IMR-90 (cell line): ENCODE data around the gene SLC25A40. TPM values are rescaled to one million over a fixed set of nuclear protein-coding genes. Genes with fewer than 3 reads are reported as not detected.

Source experiments
- ATAC-seq: fragments of 200-7000 bp; cut with Tn5 transposase; 2 replicates; pipeline ENCODE4 v1.9.1; 2020; ENCODE audit warnings: low read depth, mild to moderate bottlenecking, moderate library complexity
- BruUV-seq: library from RNA; stranded (reverse); fragments of 400-500 nt; replicated peaks from 2 replicates; lab custom pipeline; 2021; lab: Mats Ljungman, UMichigan
- CTCF ChIA-PET: fragments of 300-600 bp; formaldehyde crosslinking; extraction: SDS; loops from one replicate; lab custom pipeline; 2021; ENCODE audit warnings: antibody characterized with exemption; lab: Yijun Ruan, JAX
- POLR2A ChIA-PET: fragments of 300-600 bp; sonication (Branson Sonifier 250); formaldehyde crosslinking; loops from one replicate; lab custom pipeline; 2022; ENCODE audit warnings: antibody characterized with exemption; ENCODE audit not compliant: unreplicated experiment; lab: Charles Lee
- DNase-seq: peaks from one replicate; pipeline ENCODE4 v3.0.0; 2013
- H2AFZ ChIP-seq: replicated peaks from 2 replicates; pipeline ENCODE3; 2013; ENCODE audit warnings: low read length, mild to moderate bottlenecking; ENCODE audit not compliant: poor library complexity
- H2AK5ac ChIP-seq: 2 replicates; pipeline ENCODE4 v1.6.1; 2013; ENCODE audit warnings: low read depth, low read length, inconsistent platforms
- H2AK9ac ChIP-seq: replicated peaks from 2 replicates; pipeline ENCODE3; 2013; ENCODE audit warnings: mild to moderate bottlenecking, low read depth, low read length, moderate library complexity; ENCODE audit not compliant: poor library complexity
- H2BK120ac ChIP-seq: 2 replicates; pipeline ENCODE4 v1.6.1; 2013; ENCODE audit warnings: low read depth, low read length, inconsistent platforms
- H2BK15ac ChIP-seq: 3 replicates; pipeline ENCODE4 v1.6.1; 2013; ENCODE audit warnings: low read depth, low read length, inconsistent platforms
- H2BK20ac ChIP-seq: 2 replicates; pipeline ENCODE4 v1.6.1; 2013; ENCODE audit warnings: low read depth, mild to moderate bottlenecking, inconsistent platforms, low read length, moderate library complexity
- H2BK5ac ChIP-seq: 2 replicates; pipeline ENCODE4 v1.6.1; 2013; ENCODE audit warnings: mild to moderate bottlenecking, low read depth, low read length, inconsistent platforms; ENCODE audit not compliant: poor library complexity, severe bottlenecking
- H3K14ac ChIP-seq: replicated peaks from 2 replicates; pipeline ENCODE4 v1.6.1; 2013; ENCODE audit warnings: low read depth, low read length, inconsistent platforms
- H3K18ac ChIP-seq: 2 replicates; pipeline ENCODE4 v1.6.1; 2013; ENCODE audit warnings: low read depth, low read length, control low read depth
- H3K23ac ChIP-seq: 2 replicates; pipeline ENCODE4 v1.6.1; 2013; ENCODE audit warnings: low read depth, low read length, inconsistent platforms
- H3K27ac ChIP-seq: 2 replicates; pipeline ENCODE4 v1.5.1; 2013; ENCODE audit warnings: mild to moderate bottlenecking, control low read depth, low read length; ENCODE audit not compliant: insufficient read depth
- H3K27me3 ChIP-seq: 2 replicates; pipeline ENCODE4 v1.6.1; 2013; ENCODE audit warnings: low read length; ENCODE audit not compliant: control insufficient read depth, insufficient read depth
- H3K36me3 ChIP-seq: 2 replicates; pipeline ENCODE4 v1.6.1; 2013; ENCODE audit warnings: low read length, mixed read lengths; ENCODE audit not compliant: control insufficient read depth, insufficient read depth
- H3K4ac ChIP-seq: 2 replicates; pipeline ENCODE4 v1.6.1; 2013; ENCODE audit warnings: low read depth, low read length, inconsistent platforms
- H3K4me1 ChIP-seq: 2 replicates; pipeline ENCODE4 v1.6.1; 2013; ENCODE audit warnings: low read length, mixed read lengths; ENCODE audit not compliant: control insufficient read depth, insufficient read depth
- H3K4me2 ChIP-seq: 2 replicates; pipeline ENCODE4 v1.6.1; 2013; ENCODE audit warnings: low read depth, mild to moderate bottlenecking, control low read depth, low read length, moderate library complexity
- H3K4me3 ChIP-seq: 2 replicates; pipeline ENCODE4 v1.5.1; 2013; ENCODE audit warnings: low read depth, mild to moderate bottlenecking, control low read depth, low read length, moderate library complexity; ENCODE audit not compliant: insufficient read depth
- H3K56ac ChIP-seq: 2 replicates; pipeline ENCODE4 v1.6.1; 2013; ENCODE audit warnings: low read length, inconsistent platforms; ENCODE audit not compliant: insufficient read depth; ENCODE audit errors: extremely low read depth
- H3K79me1 ChIP-seq, 2 experiments: 2 replicates each; pipeline ENCODE4 v1.6.1; 2013; ENCODE audit warnings: low read length in 2 of 2, inconsistent platforms in 1 of 2, low read depth in 1 of 2
- H3K9ac ChIP-seq: 2 replicates; pipeline ENCODE4 v1.6.1; 2013; ENCODE audit warnings: low read depth, low read length, control low read depth
- H3K9me1 ChIP-seq: 2 replicates; pipeline ENCODE4 v1.6.1; 2013; ENCODE audit warnings: low read length, inconsistent platforms; ENCODE audit not compliant: insufficient read depth
- H3K9me3 ChIP-seq: 2 replicates; pipeline ENCODE4 v1.6.1; 2013; ENCODE audit warnings: low read length; ENCODE audit not compliant: control insufficient read depth, insufficient read depth
- H4K20me1 ChIP-seq: 2 replicates; pipeline ENCODE4 v1.6.1; 2013; ENCODE audit warnings: low read length, inconsistent platforms; ENCODE audit not compliant: insufficient read depth
- H4K5ac ChIP-seq: 2 replicates; pipeline ENCODE4 v1.6.1; 2013; ENCODE audit warnings: mild to moderate bottlenecking, low read depth, low read length, control low read depth
- H4K8ac ChIP-seq, 2 experiments: 2 replicates each; pipeline ENCODE4 v1.6.1; 2013; ENCODE audit warnings: low read depth in 2 of 2, low read length in 2 of 2, control low read depth in 1 of 2, inconsistent platforms in 1 of 2
- H4K91ac ChIP-seq: 2 replicates; pipeline ENCODE4 v1.6.1; 2013; ENCODE audit warnings: low read depth, low read length, inconsistent platforms; ENCODE audit not compliant: insufficient read depth
- BHLHE40 ChIP-seq: fragments of 150-350 bp; IDR thresholded peaks from 2 replicates; pipeline ENCODE4 v1.6.1; 2016; ENCODE audit warnings: mild to moderate bottlenecking, low read depth, low read length
- CHD1 ChIP-seq: IDR thresholded peaks from 2 replicates; pipeline ENCODE4 v1.6.1; 2012; ENCODE audit warnings: low read depth, low read length, improper control_type of control experiment
- FOS ChIP-seq: fragments of 150-350 bp; IDR thresholded peaks from 2 replicates; pipeline ENCODE4 v1.6.1; 2016; ENCODE audit warnings: low read depth, low read length
- MAFK ChIP-seq: IDR thresholded peaks from 2 replicates; pipeline ENCODE4 v1.6.1; 2012; ENCODE audit warnings: low read depth, low read length, improper control_type of control experiment
- MAZ ChIP-seq: IDR thresholded peaks from 2 replicates; pipeline ENCODE4 v1.6.1; 2012; ENCODE audit warnings: low read depth, mild to moderate bottlenecking, low read length, improper control_type of control experiment, moderate library complexity, borderline replicate concordance
- MXI1 ChIP-seq: IDR thresholded peaks from 2 replicates; pipeline ENCODE4 v1.6.1; 2012; ENCODE audit warnings: low read depth, mild to moderate bottlenecking, low read length, moderate library complexity, borderline replicate concordance
- NFE2L2 ChIP-seq: fragments of 150-350 bp; IDR thresholded peaks from 2 replicates; pipeline ENCODE4 v1.6.1; 2016; ENCODE audit warnings: low read depth, mild to moderate bottlenecking, low read length
- POLR2A ChIP-seq: IDR thresholded peaks from 2 replicates; pipeline ENCODE4 v1.6.1; 2012; ENCODE audit warnings: mild to moderate bottlenecking, low read depth, low read length
- RAD21 ChIP-seq: IDR thresholded peaks from 2 replicates; pipeline ENCODE4 v1.6.1; 2012; ENCODE audit warnings: low read length, improper control_type of control experiment
- RCOR1 ChIP-seq: IDR thresholded peaks from 2 replicates; pipeline ENCODE4 v1.6.1; 2012; ENCODE audit warnings: mild to moderate bottlenecking, low read length, improper control_type of control experiment; ENCODE audit not compliant: insufficient replicate concordance
- RFX5 ChIP-seq: IDR thresholded peaks from 2 replicates; pipeline ENCODE4 v1.8.0; 2012; ENCODE audit warnings: low read depth, mild to moderate bottlenecking, low read length, moderate library complexity
- WGBS, 2 experiments: methylation state at CpG; one replicate each; pipeline versions ENCODE4 v1.1.5 to v1.1.7; 2013; ENCODE audit warnings: missing lambda C conversion rate in 2 of 2; ENCODE audit not compliant: insufficient read length in 1 of 2; ENCODE audit errors: extremely low coverage in 2 of 2; 5-methylcytosine and 5-hydroxymethylcytosine counted together
- dilution Hi-C: fragments of 300-500 bp; cut with HindIII; formaldehyde crosslinking; loops from one replicate; pipeline ENCODE4 v1.14.3; 2018; ENCODE audit warnings: low sequenced_read_pairs; ENCODE audit not compliant: unreplicated experiment
- in situ Hi-C: fragments of 300-500 bp; cut with MboI; formaldehyde crosslinking; loops from 3 replicates; pipeline ENCODE4 v1.14.3; 2019; ENCODE audit warnings: low sequenced_read_pairs, inconsistent platforms, mixed read lengths
- intact Hi-C: fragments of 100-400 bp; cut with micrococcal nuclease; formaldehyde crosslinking; loops from 2 replicates; pipeline ENCODE4 v1.10.0; 2022
- polyA plus RNA-seq, 3 experiments: library from polyadenylated mRNA; depleted of rRNA; stranded (reverse); fragments of >200 nt; gene quantifications; 2 replicates each; pipeline ENCODE4 v1.2.3, GENCODE V29; 2012; ENCODE audit warnings: low replicate concordance in 1 of 3
- total RNA-seq: library from RNA; depleted of rRNA; stranded (reverse); fragments of >200 nt; gene quantifications from 2 replicates; pipeline ENCODE4 v1.2.3, GENCODE V29; 2012

SLC25A40 gene
- total and polyA plus RNA-seq, 2 of the 4 experiments (the other 2 are of a cell fraction) = 4.7 to 6.1 TPM

GRCh38 chr7:87885018-87885417, 8.9 kb upstream of the SLC25A40 start:
- no peak overlapping the region for H3K14ac ChIP-seq
- H3K4me3 ChIP-seq = no peak overlapping the region
- no peak overlapping the region for H4K91ac ChIP-seq
- no peak for ATAC-seq
- no peak overlapping the region for H2AFZ ChIP-seq
- H3K9ac ChIP-seq = no peak overlapping the region
- no peaks in the 10 kb centered on the region for H3K27me3 ChIP-seq
- H3K36me3 ChIP-seq = 0 out of 2 replicates have a peak, but pooled peaks cover 2% of the 10 kb centered on the region
- H2BK5ac ChIP-seq = no peak overlapping the region
- DNase-seq = no peak
- H4K20me1 ChIP-seq = no peaks in the 10 kb centered on the region
- no peaks in the 10 kb centered on the region for H3K4me1 ChIP-seq
- intact Hi-C loops (loop anchor here (1.0 to 10.0 kb wide), 4 partner anchors 8 to 950 kb away; partner anchors contain the start of gene RUNDC3B), in situ Hi-C loops (loop anchor here (10.0 kb wide), 1 partner anchor 380 kb away; no protein-coding TSS in a partner anchor), dilution Hi-C loops (no loop called here)
- H3K27ac ChIP-seq = no peak overlapping the region
- H3K9me3 ChIP-seq = no peaks in the 10 kb centered on the region
- WGBS, 2 experiments = no CpG with 5 or more reads among the region's 2 CpGs
- H2BK20ac ChIP-seq = no peak overlapping the region
- no peak overlapping the region for H4K5ac ChIP-seq
- no peak overlapping the region for H2BK120ac ChIP-seq
- TF ChIP-seq CHD1 (no peak), MAFK (no peak), FOS (no peak), MXI1 (no peak), RAD21 (no peak), RCOR1 (no peak), RFX5 (no peak), MAZ (no peak), BHLHE40 (no peak), POLR2A (no peak), NFE2L2 (no peak)
- no peak overlapping the region for H2AK5ac ChIP-seq
- ChIA-PET POLR2A (no interaction called here), CTCF (no interaction called here)
- peaks cover 11 to 12% of the 10 kb centered on the region in 2 experiments for H3K79me1 ChIP-seq
- H2AK9ac ChIP-seq = no peak overlapping the region
- H3K4ac ChIP-seq = no peak overlapping the region
- H4K8ac ChIP-seq = no peak overlapping the region
- H3K56ac ChIP-seq = no peak overlapping the region
- H3K23ac ChIP-seq = no peak overlapping the region
- H2BK15ac ChIP-seq = no peak overlapping the region
- BruUV-seq = no TSS peak
- H3K9me1 ChIP-seq = no peaks in the 10 kb centered on the region
- H3K4me2 ChIP-seq = no peak overlapping the region
- H3K18ac ChIP-seq = no peak overlapping the region
